HepG2 (cell line): ENCODE measurements around the gene DNAJC30. TPM values are rescaled to one million over a fixed set of nuclear protein-coding genes. Genes with fewer than 3 reads are reported as not detected.
A peak's percentile ranks its signal among the peaks of the same experiment; 100 is the strongest.

Experiments used
- AGO2 ChIP-seq: fragments of 200-400 bp; formaldehyde crosslinking; optimal IDR thresholded peaks from 2 replicates; pipeline ENCODE3; 2017; ENCODE audit warnings: mild to moderate bottlenecking, low read depth, low read length, moderate library complexity
- ARID2 ChIP-seq: sonication (generic); formaldehyde crosslinking; IDR thresholded peaks from 2 replicates; pipeline ENCODE4 v1.8.1; 2022; ENCODE audit warnings: mild to moderate bottlenecking, missing genetic modification reagents, borderline replicate concordance
- ARNT2 ChIP-seq: sonication (generic); formaldehyde crosslinking; IDR thresholded peaks from 2 replicates; pipeline ENCODE4 v1.8.0; 2022; ENCODE audit warnings: mild to moderate bottlenecking, low read depth, missing genetic modification reagents, moderate library complexity
- GABPB1 ChIP-seq: IDR thresholded peaks from 2 replicates; pipeline ENCODE4 v1.6.1; 2016; ENCODE audit warnings: mild to moderate bottlenecking, missing genetic modification reagents, moderate library complexity, missing compliant biosample characterization
- HDAC1 ChIP-seq: sonication (generic); formaldehyde crosslinking; IDR thresholded peaks from 2 replicates; pipeline ENCODE4 v1.5.1; 2020; ENCODE audit warnings: mild to moderate bottlenecking, missing genetic modification reagents
- HNRNPLL ChIP-seq: fragments of 200-400 bp; formaldehyde crosslinking; IDR thresholded peaks from 2 replicates; pipeline ENCODE4 v1.6.1; 2017; ENCODE audit warnings: mild to moderate bottlenecking, low read depth, low read length; ENCODE audit not compliant: poor library complexity, severe bottlenecking
- IKZF1 ChIP-seq: fragments of 450-650 bp; IDR thresholded peaks from 2 replicates; pipeline ENCODE4 v1.7.1; 2016
- KLF9 ChIP-seq: IDR thresholded peaks from 2 replicates; pipeline ENCODE4 v1.6.1; 2016; ENCODE audit warnings: low read depth
- NRL ChIP-seq: sonication (generic); formaldehyde crosslinking; IDR thresholded peaks from 2 replicates; pipeline ENCODE4 v1.5.0; 2020; ENCODE audit warnings: missing genetic modification reagents, mild to moderate bottlenecking, moderate library complexity, borderline replicate concordance
- PAX8 ChIP-seq: sonication (generic); formaldehyde crosslinking; IDR thresholded peaks from 2 replicates; pipeline ENCODE4 v1.8.0; 2022; ENCODE audit warnings: mild to moderate bottlenecking, missing genetic modification reagents, borderline replicate concordance
- RXRA ChIP-seq: sonication (generic); formaldehyde crosslinking; IDR thresholded peaks from 2 replicates; pipeline ENCODE4 v1.5.1; 2020; ENCODE audit warnings: missing genetic modification reagents
- SOX6 ChIP-seq, 2 experiments: fragments of 450-650 bp in 1 of 2; sonication (generic) in 1 of 2; formaldehyde crosslinking in 1 of 2; IDR thresholded peaks; 2 replicates each; pipeline versions ENCODE4 v1.4.0 to v1.6.1; 2017 to 2020; ENCODE audit warnings: antibody characterized with exemption in 1 of 2, mild to moderate bottlenecking in 1 of 2, missing genetic modification reagents in 1 of 2
- TAF1 ChIP-seq: sonication (generic); formaldehyde crosslinking; IDR thresholded peaks from 2 replicates; pipeline ENCODE4 v1.4.0; 2020; ENCODE audit warnings: missing genetic modification reagents
- ZMAT3 ChIP-seq: sonication (generic); formaldehyde crosslinking; conservative IDR thresholded peaks from 2 replicates; pipeline ENCODE4 v1.7.0; 2021; ENCODE audit warnings: missing genetic modification reagents
- ZNF629 ChIP-seq: sonication (generic); formaldehyde crosslinking; conservative IDR thresholded peaks from 2 replicates; pipeline ENCODE4 v1.5.0; 2020; ENCODE audit warnings: missing genetic modification reagents
- ZNF720 ChIP-seq: sonication (generic); formaldehyde crosslinking; IDR thresholded peaks from 2 replicates; pipeline ENCODE4 v1.4.0; 2020; ENCODE audit warnings: missing genetic modification reagents
- ZNF790 ChIP-seq: sonication (generic); formaldehyde crosslinking; IDR thresholded peaks from 2 replicates; pipeline ENCODE4 v1.8.0; 2022; ENCODE audit warnings: missing genetic modification reagents, mild to moderate bottlenecking, borderline replicate concordance
- ZSCAN25 ChIP-seq: sonication (generic); formaldehyde crosslinking; IDR thresholded peaks from 2 replicates; pipeline ENCODE4 v1.8.0; 2022; ENCODE audit warnings: mild to moderate bottlenecking, missing genetic modification reagents
- polyA plus RNA-seq, 8 experiments: library from polyadenylated mRNA; depleted of rRNA in 3 of 8; stranded (reverse) in 7 of 8; unstranded in 1 of 8; fragments of >200 nt; fragmentation: Illumina TruSeq in 4 of 8; extraction: Trizol in 4 of 8; gene quantifications; 2 replicates each; pipeline versions ENCODE4 v1.2.1 to v1.2.3, GENCODE V29; 2011 to 2016; ENCODE audit warnings: low read depth in 4 of 8, missing spikeins in 1 of 8, mixed read lengths in 1 of 8; ENCODE audit not compliant: insufficient read depth in 1 of 8
- total RNA-seq, 5 experiments: library from RNA; depleted of rRNA; stranded (reverse); fragments of >200 nt; fragmentation: Illumina TruSeq; extraction: Trizol; gene quantifications; 2 replicates each; pipeline ENCODE4 v1.2.3, GENCODE V29; 2016; ENCODE audit warnings: low read depth in 1 of 5
- TF ChIP-seq, protein P1 (sequence below): sonication (generic); formaldehyde crosslinking; IDR thresholded peaks from 2 replicates; pipeline ENCODE4 v1.9.0; 2022; ENCODE audit warnings: missing genetic modification reagents, mild to moderate bottlenecking, borderline replicate concordance
- TF ChIP-seq, protein P2 (sequence below): sonication (generic); formaldehyde crosslinking; IDR thresholded peaks from 2 replicates; pipeline ENCODE4 v1.8.1; 2023; ENCODE audit warnings: mild to moderate bottlenecking, missing genetic modification reagents
- TF ChIP-seq, protein P3 (sequence below): sonication (generic); formaldehyde crosslinking; IDR thresholded peaks from 2 replicates; pipeline ENCODE4 v1.5.0; 2020; ENCODE audit warnings: mild to moderate bottlenecking, missing genetic modification reagents
- TF ChIP-seq, protein P4 (sequence below): IDR thresholded peaks from 2 replicates; pipeline ENCODE4 v1.6.1; 2012; ENCODE audit warnings: inconsistent platforms
- TF ChIP-seq, protein P5 (sequence below): sonication (generic); formaldehyde crosslinking; IDR thresholded peaks from 2 replicates; pipeline ENCODE4 v1.4.0; 2020; ENCODE audit warnings: missing genetic modification reagents

DNAJC30 gene
- total and polyA plus RNA-seq, 2 of the 13 experiments (the other 11 are each of a cell fraction or from before 2014, with no cell fraction given): 3.3 to 3.8 TPM

DNA sequence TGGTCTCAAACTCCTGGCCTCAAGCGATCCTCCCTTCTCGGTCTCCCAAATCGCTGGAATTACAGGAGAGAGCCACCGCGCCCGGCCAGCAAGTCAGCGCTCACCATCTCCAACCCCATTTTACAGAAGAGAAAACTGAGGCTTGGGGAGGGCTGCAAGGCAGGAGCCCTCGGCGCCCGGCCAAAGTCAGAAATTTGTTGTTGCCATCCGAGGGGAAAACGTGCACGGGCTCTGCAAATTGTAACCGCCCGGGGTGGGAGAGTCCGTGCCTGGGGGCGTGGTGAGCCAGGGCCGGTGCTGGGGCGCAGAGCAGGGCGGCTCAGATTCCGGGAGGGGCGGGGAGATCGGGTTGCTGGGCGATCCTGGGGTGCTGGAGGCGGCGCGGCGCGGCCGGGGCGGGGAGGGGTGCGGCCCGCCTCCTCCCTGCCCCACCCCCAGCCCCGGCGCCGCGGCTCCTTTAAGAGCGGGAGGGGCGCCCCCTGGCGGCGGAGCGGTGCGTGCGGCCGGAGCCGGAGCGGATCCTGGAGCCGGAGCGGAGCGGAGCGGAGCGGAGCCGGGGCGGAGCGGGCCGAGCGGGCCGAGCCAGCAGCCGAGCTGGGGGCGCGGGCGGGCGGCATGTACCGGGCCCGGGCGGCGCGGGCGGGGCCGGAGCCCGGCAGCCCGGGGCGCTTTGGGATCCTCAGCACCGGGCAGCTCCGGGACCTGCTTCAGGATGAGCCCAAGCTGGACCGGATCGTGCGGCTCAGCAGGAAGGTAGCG is 15.7 kb downstream of the DNAJC30 start, which contains the start of gene VPS37D (continued):
- TF ChIP-seq, protein P1, sequence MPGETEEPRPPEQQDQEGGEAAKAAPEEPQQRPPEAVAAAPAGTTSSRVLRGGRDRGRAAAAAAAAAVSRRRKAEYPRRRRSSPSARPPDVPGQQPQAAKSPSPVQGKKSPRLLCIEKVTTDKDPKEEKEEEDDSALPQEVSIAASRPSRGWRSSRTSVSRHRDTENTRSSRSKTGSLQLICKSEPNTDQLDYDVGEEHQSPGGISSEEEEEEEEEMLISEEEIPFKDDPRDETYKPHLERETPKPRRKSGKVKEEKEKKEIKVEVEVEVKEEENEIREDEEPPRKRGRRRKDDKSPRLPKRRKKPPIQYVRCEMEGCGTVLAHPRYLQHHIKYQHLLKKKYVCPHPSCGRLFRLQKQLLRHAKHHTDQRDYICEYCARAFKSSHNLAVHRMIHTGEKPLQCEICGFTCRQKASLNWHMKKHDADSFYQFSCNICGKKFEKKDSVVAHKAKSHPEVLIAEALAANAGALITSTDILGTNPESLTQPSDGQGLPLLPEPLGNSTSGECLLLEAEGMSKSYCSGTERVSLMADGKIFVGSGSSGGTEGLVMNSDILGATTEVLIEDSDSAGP (CRISPR knock-in tag): peak; percentile 96
- TF ChIP-seq HNRNPLL (peak; percentile 51), ZNF790 (no peak), AGO2 (no peak), ARNT2 (CRISPR knock-in tag) (no peak), RXRA (CRISPR knock-in tag) (peak; percentile 23; the same call in 1 of the 2 replicates), IKZF1 (no peak), KLF9 (CRISPR knock-in tag) (no peak), ZNF629 (peak; percentile 100), SOX6 (IDR thresholded peaks at IDR 0.05) (no peak), SOX6 (CRISPR knock-in tag; IDR thresholded peaks at IDR 0.05) (peak; percentile 54), ZMAT3 (CRISPR knock-in tag) (no peak), ARID2 (CRISPR knock-in tag) (no peak), TAF1 (CRISPR knock-in tag) (no peak), ZSCAN25 (CRISPR knock-in tag) (peak; percentile 89), HDAC1 (CRISPR knock-in tag) (peak; percentile 90), NRL (CRISPR knock-in tag) (0 out of 2 replicates have a peak, but pooled peaks have one; percentile 30), ZNF720 (no peak), PAX8 (CRISPR knock-in tag) (no peak), GABPB1 (CRISPR knock-in tag) (peak; percentile 58; the same call in 1 of the 2 replicates)
- TF ChIP-seq, protein P2, sequence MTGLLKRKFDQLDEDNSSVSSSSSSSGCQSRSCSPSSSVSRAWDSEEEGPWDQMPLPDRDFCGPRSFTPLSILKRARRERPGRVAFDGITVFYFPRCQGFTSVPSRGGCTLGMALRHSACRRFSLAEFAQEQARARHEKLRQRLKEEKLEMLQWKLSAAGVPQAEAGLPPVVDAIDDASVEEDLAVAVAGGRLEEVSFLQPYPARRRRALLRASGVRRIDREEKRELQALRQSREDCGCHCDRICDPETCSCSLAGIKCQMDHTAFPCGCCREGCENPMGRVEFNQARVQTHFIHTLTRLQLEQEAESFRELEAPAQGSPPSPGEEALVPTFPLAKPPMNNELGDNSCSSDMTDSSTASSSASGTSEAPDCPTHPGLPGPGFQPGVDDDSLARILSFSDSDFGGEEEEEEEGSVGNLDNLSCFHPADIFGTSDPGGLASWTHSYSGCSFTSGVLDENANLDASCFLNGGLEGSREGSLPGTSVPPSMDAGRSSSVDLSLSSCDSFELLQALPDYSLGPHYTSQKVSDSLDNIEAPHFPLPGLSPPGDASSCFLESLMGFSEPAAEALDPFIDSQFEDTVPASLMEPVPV (CRISPR knock-in tag): no peak; the same call in 1 of the 2 replicates
- TF ChIP-seq, protein P3, sequence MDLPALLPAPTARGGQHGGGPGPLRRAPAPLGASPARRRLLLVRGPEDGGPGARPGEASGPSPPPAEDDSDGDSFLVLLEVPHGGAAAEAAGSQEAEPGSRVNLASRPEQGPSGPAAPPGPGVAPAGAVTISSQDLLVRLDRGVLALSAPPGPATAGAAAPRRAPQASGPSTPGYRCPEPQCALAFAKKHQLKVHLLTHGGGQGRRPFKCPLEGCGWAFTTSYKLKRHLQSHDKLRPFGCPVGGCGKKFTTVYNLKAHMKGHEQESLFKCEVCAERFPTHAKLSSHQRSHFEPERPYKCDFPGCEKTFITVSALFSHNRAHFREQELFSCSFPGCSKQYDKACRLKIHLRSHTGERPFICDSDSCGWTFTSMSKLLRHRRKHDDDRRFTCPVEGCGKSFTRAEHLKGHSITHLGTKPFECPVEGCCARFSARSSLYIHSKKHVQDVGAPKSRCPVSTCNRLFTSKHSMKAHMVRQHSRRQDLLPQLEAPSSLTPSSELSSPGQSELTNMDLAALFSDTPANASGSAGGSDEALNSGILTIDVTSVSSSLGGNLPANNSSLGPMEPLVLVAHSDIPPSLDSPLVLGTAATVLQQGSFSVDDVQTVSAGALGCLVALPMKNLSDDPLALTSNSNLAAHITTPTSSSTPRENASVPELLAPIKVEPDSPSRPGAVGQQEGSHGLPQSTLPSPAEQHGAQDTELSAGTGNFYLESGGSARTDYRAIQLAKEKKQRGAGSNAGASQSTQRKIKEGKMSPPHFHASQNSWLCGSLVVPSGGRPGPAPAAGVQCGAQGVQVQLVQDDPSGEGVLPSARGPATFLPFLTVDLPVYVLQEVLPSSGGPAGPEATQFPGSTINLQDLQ: no peak
- TF ChIP-seq, protein P4, sequence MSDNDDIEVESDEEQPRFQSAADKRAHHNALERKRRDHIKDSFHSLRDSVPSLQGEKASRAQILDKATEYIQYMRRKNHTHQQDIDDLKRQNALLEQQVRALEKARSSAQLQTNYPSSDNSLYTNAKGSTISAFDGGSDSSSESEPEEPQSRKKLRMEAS: peak; percentile 71
- TF ChIP-seq, protein P5, sequence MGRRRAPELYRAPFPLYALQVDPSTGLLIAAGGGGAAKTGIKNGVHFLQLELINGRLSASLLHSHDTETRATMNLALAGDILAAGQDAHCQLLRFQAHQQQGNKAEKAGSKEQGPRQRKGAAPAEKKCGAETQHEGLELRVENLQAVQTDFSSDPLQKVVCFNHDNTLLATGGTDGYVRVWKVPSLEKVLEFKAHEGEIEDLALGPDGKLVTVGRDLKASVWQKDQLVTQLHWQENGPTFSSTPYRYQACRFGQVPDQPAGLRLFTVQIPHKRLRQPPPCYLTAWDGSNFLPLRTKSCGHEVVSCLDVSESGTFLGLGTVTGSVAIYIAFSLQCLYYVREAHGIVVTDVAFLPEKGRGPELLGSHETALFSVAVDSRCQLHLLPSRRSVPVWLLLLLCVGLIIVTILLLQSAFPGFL: no peak
